GM19328 (cell line): ENCODE data around the gene PITPNC1.
"Not testable (repeated sequence)": the region's sequence is repeated elsewhere in the genome, so short reads cannot be mapped to it uniquely, and the experiment has no call there.

ENCODE experiments used
- ATAC-seq: cut with Tn5 transposase; IDR thresholded peaks from one replicate; pipeline ENCODE4 v1.9.1; 2021; ENCODE audit warnings: mild to moderate bottlenecking, moderate library complexity; ENCODE audit not compliant: unreplicated experiment

Gene PITPNC1

GRCh38 chr17:67666028-67666427 lies 288.9 kb downstream of the PITPNC1 start:
- ATAC-seq, result no peak

- ATAC-seq, result no peak
Observed at GRCh38 chr17:67666710-67667109, 289.6 kb downstream of the PITPNC1 start.

- no peak for ATAC-seq
Observed at GRCh38 chr17:67671493-67671892, 294.4 kb downstream of the PITPNC1 start.

GRCh38 chr17:67672592-67673335 lies 295.7 kb downstream of the PITPNC1 start:
- no peak for ATAC-seq

GRCh38 chr17:67675481-67675880 lies 298.4 kb downstream of the PITPNC1 start:
- ATAC-seq, result no peak

- no peak for ATAC-seq
Observed at GRCh38 chr17:67676305-67676704, 299.2 kb downstream of the PITPNC1 start.

GRCh38 chr17:67678414-67678813 lies 301.3 kb downstream of the PITPNC1 start:
- ATAC-seq, result no peak

- no peak for ATAC-seq
Observed at GRCh38 chr17:67679225-67679624, 302.1 kb downstream of the PITPNC1 start.

- no peak for ATAC-seq
Observed at GRCh38 chr17:67679721-67680120, 302.6 kb downstream of the PITPNC1 start.

- ATAC-seq, result no peak
Observed at GRCh38 chr17:67680445-67681224, 303.6 kb downstream of the PITPNC1 start.

GRCh38 chr17:67682196-67682595 lies 305.1 kb downstream of the PITPNC1 start:
- ATAC-seq, result no peak

- ATAC-seq, result no peak
Observed at GRCh38 chr17:67685351-67685750, 308.3 kb downstream of the PITPNC1 start.

GRCh38 chr17:67686241-67686640 lies 309.2 kb downstream of the PITPNC1 start:
- no peak for ATAC-seq

GRCh38 chr17:67687511-67687910 lies 310.4 kb downstream of the PITPNC1 start:
- no peak for ATAC-seq

GRCh38 chr17:67689534-67690177 lies 312.6 kb downstream of the PITPNC1 start:
- no peak for ATAC-seq

- no peak for ATAC-seq
Observed at GRCh38 chr17:67693811-67694210, 316.7 kb downstream of the PITPNC1 start.

GRCh38 chr17:67696347-67696746 lies 319.3 kb downstream of the PITPNC1 start:
- no peak for ATAC-seq

GRCh38 chr17:67696853-67697498 lies 319.9 kb downstream of the PITPNC1 start:
- ATAC-seq, result no peak

GRCh38 chr17:67700037-67700724 lies 323.1 kb downstream of the PITPNC1 start:
- ATAC-seq, result no peak

GRCh38 chr17:67700725-67701119 lies 323.6 kb downstream of the PITPNC1 start:
- ATAC-seq, result no peak

- ATAC-seq, result not testable (repeated sequence)
Observed at GRCh38 chr17:67702861-67703260, 325.8 kb downstream of the PITPNC1 start.
